ENCODE measurements around the gene ARHGAP24. TPM values are rescaled to one million over a fixed set of nuclear protein-coding genes. Genes with fewer than 3 reads are reported as not detected.
A peak's percentile ranks its signal among the peaks of the same experiment; 100 is the strongest.

The ARHGAP24 gene
- 26.3 and 40.3 TPM in 2 replicates for total RNA-seq

GRCh38 chr4:85474818-85475630, at the start of gene ARHGAP24:
Gene ARHGAP24, plus strand, starts transcription at chr4:85475150.
- peak; percentile 39 to 79 for DNase-seq (ENCODE audit: low read depth in 2 of 2)

GRCh38 chr4:85426366-85426765, 48.6 kb upstream of the ARHGAP24 start:
- DNase-seq (ENCODE audit: low read depth in 2 of 2): no peak

GRCh38 chr4:85427123-85427522, 47.8 kb upstream of the ARHGAP24 start:
- no peak for DNase-seq (ENCODE audit: low read depth in 2 of 2)

GRCh38 chr4:85430226-85430625, 44.7 kb upstream of the ARHGAP24 start:
- no peak for DNase-seq (ENCODE audit: low read depth in 2 of 2)

- DNase-seq (ENCODE audit: low read depth in 2 of 2): peak in 1 of 2 donors; percentile 0
These were observed 44.3 kb upstream of the ARHGAP24 start for GRCh38 chr4:85430697-85431096.

GRCh38 chr4:85431156-85431555, 43.8 kb upstream of the ARHGAP24 start:
- DNase-seq (ENCODE audit: low read depth in 2 of 2): no peak

- no peak for DNase-seq (ENCODE audit: low read depth in 2 of 2)
These were observed 43.0 kb upstream of the ARHGAP24 start for GRCh38 chr4:85431881-85432485.

- no peak for DNase-seq (ENCODE audit: low read depth in 2 of 2)
These were observed 29.8 kb upstream of the ARHGAP24 start for GRCh38 chr4:85445050-85445639.

GRCh38 chr4:85446141-85446861, 28.6 kb upstream of the ARHGAP24 start:
- DNase-seq (ENCODE audit: low read depth in 2 of 2): no peak

GRCh38 chr4:85448906-85449890, 25.8 kb upstream of the ARHGAP24 start:
- no peak for DNase-seq (ENCODE audit: low read depth in 2 of 2)

GRCh38 chr4:85452058-85452731, 22.8 kb upstream of the ARHGAP24 start:
- DNase-seq (ENCODE audit: low read depth in 2 of 2): no peak

- DNase-seq (ENCODE audit: low read depth in 2 of 2): no peak
These were observed 19.0 kb upstream of the ARHGAP24 start for GRCh38 chr4:85455942-85456341.

- DNase-seq (ENCODE audit: low read depth in 2 of 2): no peak
These were observed 17.0 kb upstream of the ARHGAP24 start for GRCh38 chr4:85457752-85458467.

- no peak for DNase-seq (ENCODE audit: low read depth in 2 of 2)
These were observed 15.2 kb upstream of the ARHGAP24 start for GRCh38 chr4:85459736-85460135.

GRCh38 chr4:85474356-85474755, 594 bp upstream of the ARHGAP24 start:
- no peak for DNase-seq (ENCODE audit: low read depth in 2 of 2)

GRCh38 chr4:85475631-85476233, 782 bp downstream of the ARHGAP24 start:
- peak in 1 of 2 donors; percentile 13 for DNase-seq (ENCODE audit: low read depth in 2 of 2)

- no peak for DNase-seq (ENCODE audit: low read depth in 2 of 2)
These were observed 1.4 kb downstream of the ARHGAP24 start for GRCh38 chr4:85476381-85476780.

- no peak for DNase-seq (ENCODE audit: low read depth in 2 of 2)
These were observed 2.6 kb downstream of the ARHGAP24 start for GRCh38 chr4:85477534-85477933.

GRCh38 chr4:85478576-85478975, 3.6 kb downstream of the ARHGAP24 start:
- no peak for DNase-seq (ENCODE audit: low read depth in 2 of 2)

Data from dermis microvascular lymphatic vessel endothelial cell (primary cell).